COLO829 (cell line): ENCODE measurements around the gene RNF113A.
"Not testable (repeated sequence)": the region's sequence is repeated elsewhere in the genome, so short reads cannot be mapped to it uniquely, and the experiment has no call there.

ENCODE experiments used
- DNase-seq: peaks from one replicate; pipeline ENCODE4 v3.0.0; 2012; ENCODE audit warnings: low spot score

RNF113A gene

GRCh38 chrX:119833905-119834304 is 37.6 kb downstream of the RNF113A start:
- no peak for DNase-seq

- DNase-seq, result no peak
Observed at GRCh38 chrX:119828446-119828845, 43.1 kb downstream of the RNF113A start.

DNA sequence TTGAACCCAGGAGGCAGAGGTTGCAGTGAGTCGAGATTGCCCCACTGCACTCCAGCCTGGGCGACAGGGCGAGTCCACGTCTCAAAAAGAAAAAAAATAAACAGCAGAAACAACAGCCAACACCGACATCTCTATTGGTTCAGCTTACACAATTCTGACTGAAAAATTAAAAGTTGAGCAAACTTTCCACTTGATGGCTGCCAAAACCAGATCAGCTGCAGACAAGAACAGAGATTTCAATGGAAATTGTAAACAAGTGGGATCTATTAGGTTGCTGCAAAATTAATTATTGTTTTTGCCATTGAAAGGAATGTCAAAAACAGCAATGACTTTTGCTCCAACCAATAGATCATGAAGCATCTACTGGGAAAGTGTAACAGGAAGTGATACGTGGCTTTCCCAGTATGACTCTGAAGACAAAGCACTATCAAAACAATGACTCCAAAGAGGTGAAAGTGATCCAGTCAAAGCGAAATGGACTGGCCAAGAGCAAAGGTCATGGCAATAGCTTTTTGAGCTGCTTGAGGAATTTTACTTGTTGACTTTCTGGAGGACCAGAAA is 45.1 kb downstream of the RNF113A start:
- no peak for DNase-seq

GRCh38 chrX:119824221-119824620 is 47.3 kb downstream of the RNF113A start:
- DNase-seq, result not testable (repeated sequence)

GRCh38 chrX:119821703-119822102 is 49.8 kb downstream of the RNF113A start:
- peak; percentile 32 for DNase-seq
